GM19395 (cell line): ENCODE measurements around the gene OR51G1.
"Not testable (repeated sequence)": the region's sequence is repeated elsewhere in the genome, so short reads cannot be mapped to it uniquely, and the experiment has no call there.

Experiments used
- ATAC-seq: cut with Tn5 transposase; IDR thresholded peaks from one replicate; pipeline ENCODE4 v1.9.1; 2021; ENCODE audit warnings: mild to moderate bottlenecking, moderate library complexity; ENCODE audit not compliant: unreplicated experiment

Gene OR51G1

GRCh38 chr11:4924239-4924638 is at the start of gene OR51G1:
OR51G1 (minus strand) TSS chr11:4924339; CDS start chr11:4924339, 0 bp downstream.
- ATAC-seq: no peak

DNA sequence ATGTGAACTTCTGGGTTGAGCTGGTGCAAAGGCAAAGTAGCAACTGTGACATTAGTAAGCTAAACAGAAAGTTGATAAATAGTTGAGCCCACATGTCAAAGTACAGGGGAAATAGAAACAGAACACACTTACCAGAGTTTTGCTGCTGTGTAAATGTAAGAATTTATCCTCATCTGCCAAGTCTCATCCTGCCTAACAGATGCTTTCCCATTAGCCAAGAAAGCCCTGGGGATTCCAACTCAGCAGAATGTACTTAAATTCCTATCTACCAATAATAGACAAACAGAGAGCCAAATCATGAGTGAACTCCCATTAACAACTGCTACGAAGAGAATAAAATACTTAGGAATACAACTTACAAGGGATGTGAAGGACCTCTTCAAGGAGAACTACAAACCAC is 38.7 kb upstream of the OR51G1 start:
- ATAC-seq: no peak

DNA sequence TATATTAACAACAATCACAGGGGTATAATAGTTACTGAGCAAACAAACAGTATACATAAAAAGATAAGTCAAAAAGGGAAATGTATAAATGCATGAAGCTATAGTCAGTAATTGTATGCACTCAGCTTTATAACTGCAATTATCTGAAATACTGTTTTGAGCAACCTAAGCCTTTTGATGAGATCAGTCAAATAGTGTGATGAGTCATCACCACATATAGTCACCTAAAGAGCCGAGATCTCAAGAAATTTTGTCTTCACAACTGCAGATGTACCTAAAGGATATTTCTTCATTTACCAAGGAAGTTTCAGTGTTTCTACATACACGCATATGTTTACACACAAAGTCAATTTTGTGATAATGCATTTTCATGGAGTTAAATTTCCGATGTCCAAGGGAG is 36.7 kb upstream of the OR51G1 start:
- ATAC-seq: no peak

- ATAC-seq: no peak
These were observed 33.3 kb upstream of the OR51G1 start for GRCh38 chr11:4957396-4957795.

DNA sequence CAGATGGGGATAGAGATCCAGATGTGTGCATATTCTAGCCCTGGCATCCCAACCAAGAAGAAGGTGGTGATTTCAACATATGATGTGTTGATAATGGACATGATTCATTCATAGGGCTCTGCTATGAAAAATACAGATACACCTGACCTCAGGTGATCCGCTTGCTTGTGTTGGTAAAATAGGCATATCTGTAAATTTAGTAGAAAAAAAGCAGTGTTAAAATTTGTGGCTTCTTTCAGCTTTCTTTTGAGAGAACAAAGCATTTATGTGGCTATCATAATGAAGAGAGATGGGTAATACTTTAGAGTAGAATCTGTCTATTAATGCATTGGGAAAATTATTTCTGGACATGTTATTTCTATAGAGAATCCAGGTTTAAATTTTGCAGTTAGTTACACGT is 31.5 kb upstream of the OR51G1 start, which contains the start of gene OR51A2:
Gene OR51A2 (minus strand): TSS at position 101 of the 400 bp plus-strand sequence. CDS start 0 bp downstream, at position 101.
- ATAC-seq: not testable (repeated sequence)

DNA sequence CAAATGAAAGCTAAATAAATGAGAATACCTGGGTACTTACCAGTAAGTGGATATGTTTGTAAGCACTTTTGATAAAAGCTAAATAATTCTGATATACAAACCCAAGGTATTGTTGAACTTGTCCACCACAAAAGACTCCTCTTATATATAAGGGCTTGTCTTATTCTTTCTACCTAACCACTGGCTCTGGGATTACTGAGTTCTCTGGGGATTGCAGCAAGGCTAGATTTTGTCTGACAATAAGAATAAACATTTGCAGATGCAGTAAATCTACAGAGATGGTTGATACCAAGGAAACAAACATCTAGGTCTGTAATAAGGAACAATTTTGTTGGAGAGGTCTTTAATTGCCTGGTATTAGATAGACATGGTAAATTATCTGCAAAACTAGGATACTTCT is 23.4 kb upstream of the OR51G1 start, which contains the start of gene OR51A4:
Gene OR51A4 (minus strand): TSS at position 101 of the 400 bp plus-strand sequence. CDS start 505 bp downstream, outside the sequence.
- ATAC-seq: no peak

- ATAC-seq: no peak
These were observed 12.6 kb upstream of the OR51G1 start for GRCh38 chr11:4936745-4937144.

- ATAC-seq: no peak
These were observed 8.6 kb upstream of the OR51G1 start for GRCh38 chr11:4932751-4933150.

- no peak for ATAC-seq
These were observed 2.5 kb upstream of the OR51G1 start for GRCh38 chr11:4926608-4927007.

DNA sequence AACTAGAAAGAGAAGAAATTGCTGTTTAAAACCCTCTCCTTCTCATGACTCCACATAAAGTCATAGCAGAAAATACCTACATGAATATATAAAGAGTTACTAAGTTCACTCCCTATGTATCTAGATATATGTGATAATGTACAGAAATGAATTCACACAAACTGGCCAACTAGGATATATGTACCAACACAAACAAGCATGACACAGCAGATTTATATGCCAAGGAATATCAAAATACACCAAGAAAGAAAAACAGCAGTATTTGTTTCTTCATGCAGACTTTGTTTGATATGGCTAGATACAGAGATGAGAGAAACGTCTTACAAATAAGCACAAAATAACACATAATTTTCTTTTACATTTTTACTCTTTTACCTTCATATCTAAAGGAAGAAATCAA is 1.8 kb downstream of the OR51G1 start:
- no peak for ATAC-seq

DNA sequence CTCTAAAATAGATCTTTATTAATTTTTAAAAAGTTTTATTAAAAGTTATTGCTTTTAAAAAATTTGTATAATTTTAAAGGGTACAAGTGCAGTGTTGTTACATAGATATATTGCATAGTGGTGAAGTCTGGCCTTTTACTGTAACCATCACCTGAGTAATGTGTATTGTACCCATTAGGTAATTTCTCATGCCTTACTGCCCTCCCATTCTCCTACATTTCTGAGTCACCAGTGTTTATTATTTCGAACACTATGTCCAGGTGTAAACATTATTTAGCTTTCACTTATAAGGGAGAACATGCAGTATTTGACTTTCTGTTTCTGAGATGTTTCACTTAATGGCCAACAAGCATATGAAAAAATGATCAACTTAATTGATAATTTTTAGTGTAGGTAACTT is 2.3 kb downstream of the OR51G1 start:
- ATAC-seq: no peak

- no peak for ATAC-seq
These were observed 4.9 kb downstream of the OR51G1 start, which contains the start of gene OR51G2 for GRCh38 chr11:4919250-4919649. OR51G2 (minus strand) TSS chr11:4919350; CDS start chr11:4915663, 3,687 bp downstream.

- no peak for ATAC-seq
These were observed 7.6 kb downstream of the OR51G1 start for GRCh38 chr11:4916581-4916980.

- ATAC-seq: no peak
These were observed 20.7 kb downstream of the OR51G1 start, which contains the start of gene OR51A7 for GRCh38 chr11:4903484-4903883. OR51A7 (plus strand) TSS chr11:4903783; CDS start chr11:4907370, 3,587 bp downstream.

DNA sequence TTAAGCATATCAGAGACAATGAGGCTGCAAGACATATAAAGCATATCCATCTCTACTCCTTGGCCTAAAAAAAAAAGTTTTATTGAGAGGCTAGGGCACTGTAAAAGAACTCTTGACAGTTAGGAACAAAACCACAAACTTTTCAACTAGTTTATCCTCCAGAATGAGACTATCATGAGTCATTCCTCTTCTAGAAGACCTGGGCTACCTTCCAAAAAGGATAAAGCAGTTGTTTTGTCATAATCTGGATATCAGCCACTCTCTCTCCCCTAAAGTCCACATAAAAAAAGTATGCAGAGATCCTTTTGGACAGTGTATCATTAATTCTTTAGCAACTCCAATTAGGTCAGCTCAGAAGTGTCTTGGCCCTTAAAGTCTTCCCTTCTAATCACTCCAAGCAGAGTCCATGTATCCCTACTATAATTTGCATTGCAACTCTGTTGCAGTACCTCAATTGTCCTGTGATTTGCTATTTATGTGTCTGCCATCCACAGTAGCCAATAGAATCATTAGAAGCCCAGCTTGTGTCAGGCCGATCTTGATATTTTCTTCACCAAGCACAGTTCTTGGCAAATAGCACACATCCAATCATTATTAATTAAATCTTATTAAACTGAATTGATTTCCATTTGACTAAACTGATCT is 32.0 kb downstream of the OR51G1 start:
- no peak for ATAC-seq

- no peak for ATAC-seq
These were observed 33.9 kb downstream of the OR51G1 start for GRCh38 chr11:4890279-4890678.

- no peak for ATAC-seq
These were observed 36.5 kb downstream of the OR51G1 start for GRCh38 chr11:4887591-4887990.

DNA sequence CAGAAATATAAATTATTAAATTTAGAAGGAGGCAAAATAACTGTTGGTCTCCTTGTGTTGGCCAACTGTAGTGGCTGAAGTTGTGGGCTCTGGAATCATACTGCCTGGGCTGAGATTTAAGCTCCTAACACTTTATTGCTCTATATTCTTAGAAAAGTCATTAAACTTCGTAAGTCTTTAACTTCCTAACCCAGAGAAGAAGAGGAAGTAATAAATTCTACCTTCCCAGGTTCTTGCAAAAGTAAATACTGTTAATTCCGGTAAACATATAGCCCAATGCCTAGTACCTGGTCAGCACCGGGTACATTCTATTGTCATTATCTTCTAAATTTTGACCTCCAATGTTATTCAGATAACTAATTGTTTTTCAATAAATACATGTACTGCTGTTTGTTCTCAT is 38.0 kb downstream of the OR51G1 start:
- no peak for ATAC-seq

DNA sequence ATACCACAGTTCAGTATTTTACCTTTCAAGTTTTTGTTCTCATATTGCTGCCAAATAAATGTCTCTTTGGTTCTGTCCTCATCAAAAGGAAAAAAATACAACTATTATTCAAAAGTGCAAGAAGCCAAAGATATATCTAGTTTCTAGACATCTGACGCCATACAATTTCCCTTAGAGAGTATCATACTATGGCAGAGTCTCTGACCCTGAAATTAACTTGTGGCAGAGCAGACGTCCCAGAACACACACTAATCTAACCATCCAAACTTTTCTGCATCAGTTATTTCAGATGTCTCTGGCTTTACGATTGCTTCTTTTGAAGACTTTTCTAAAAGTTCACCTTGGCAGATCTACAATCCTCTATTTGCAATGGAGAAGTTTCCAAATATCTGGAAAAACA is 39.8 kb downstream of the OR51G1 start:
- ATAC-seq: no peak

- no peak for ATAC-seq
These were observed 41.6 kb downstream of the OR51G1 start for GRCh38 chr11:4882543-4882942.

DNA sequence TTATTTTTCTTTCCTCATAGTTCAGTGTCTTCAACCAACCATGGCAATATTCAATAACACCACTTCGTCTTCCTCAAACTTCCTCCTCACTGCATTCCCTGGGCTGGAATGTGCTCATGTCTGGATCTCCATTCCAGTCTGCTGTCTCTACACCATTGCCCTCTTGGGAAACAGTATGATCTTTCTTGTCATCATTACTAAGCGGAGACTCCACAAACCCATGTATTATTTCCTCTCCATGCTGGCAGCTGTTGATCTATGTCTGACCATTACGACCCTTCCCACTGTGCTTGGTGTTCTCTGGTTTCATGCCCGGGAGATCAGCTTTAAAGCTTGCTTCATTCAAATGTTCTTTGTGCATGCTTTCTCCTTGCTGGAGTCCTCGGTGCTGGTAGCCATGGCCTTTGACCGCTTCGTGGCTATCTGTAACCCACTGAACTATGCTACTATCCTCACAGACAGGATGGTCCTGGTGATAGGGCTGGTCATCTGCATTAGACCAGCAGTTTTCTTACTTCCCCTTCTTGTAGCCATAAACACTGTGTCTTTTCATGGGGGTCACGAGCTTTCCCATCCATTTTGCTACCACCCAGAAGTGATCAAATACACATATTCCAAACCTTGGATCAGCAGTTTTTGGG is 42.2 kb downstream of the OR51G1 start, which contains the start of gene OR51T1:
Gene OR51T1 (plus strand): TSS at position 41 of the 641 bp plus-strand sequence. CDS start 0 bp downstream, at position 41.
- no peak for ATAC-seq

DNA sequence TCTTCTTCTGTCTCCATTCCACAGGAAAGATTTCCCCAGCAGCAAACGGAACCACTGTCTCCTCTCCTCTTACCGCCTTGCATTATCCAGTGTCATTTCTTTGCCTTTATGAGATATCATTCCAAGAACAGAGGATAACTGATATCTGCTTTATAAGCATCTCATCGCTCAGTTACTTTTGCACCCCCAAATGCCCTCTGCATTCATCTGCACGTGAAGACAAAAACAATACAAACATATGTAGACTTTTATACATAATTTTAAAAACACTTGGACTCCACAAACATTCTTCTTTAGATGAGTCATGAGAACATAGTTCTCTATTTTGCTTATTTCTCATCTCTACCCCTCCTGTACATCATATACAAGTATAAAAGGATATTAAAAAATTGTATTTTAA is 43.0 kb downstream of the OR51G1 start:
- no peak for ATAC-seq
